Uterus (tissue), 2 donors: Measurements from ENCODE around the gene NIPAL1.

Experiments used
- POLR2A ChIP-seq, 2 donors: fragments of 450-650 bp; IDR thresholded peaks; one replicate each; pipeline ENCODE4 v1.6.1; 2016; ENCODE audit warnings: antibody characterized with exemption in 2 of 2, mild to moderate bottlenecking in 1 of 2, moderate library complexity in 1 of 2
- TF ChIP-seq, protein P1 (sequence below), 4 experiments: fragments of 200-600 bp in 2 of 4; fragments of 450-650 bp in 2 of 4; sonication (generic) in 2 of 4; IDR thresholded peaks; one replicate each; pipeline ENCODE4 v1.5.1; 2016 to 2019; ENCODE audit warnings: antibody characterized with exemption in 4 of 4, mild to moderate bottlenecking in 2 of 4, moderate library complexity in 1 of 4

DNA sequence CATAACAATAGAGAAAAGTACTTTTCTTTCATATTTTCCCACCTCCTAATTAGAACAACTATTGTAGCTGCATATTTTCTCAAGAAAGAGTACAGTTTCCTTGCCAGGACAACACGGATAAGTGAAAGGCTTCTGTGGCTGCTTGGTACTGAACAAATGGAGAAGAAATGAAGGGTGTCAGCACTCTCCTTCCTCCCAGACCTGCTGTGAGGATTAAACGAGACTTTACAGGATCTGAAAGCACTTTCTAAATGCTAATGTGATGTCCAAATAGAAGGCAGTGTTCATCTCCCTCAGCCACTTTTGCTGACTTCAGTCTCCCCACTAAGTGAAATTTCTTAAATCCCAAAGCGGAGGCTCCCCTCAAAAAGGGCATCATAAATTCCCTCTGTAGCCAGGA is 13.9 kb downstream of the NIPAL1 start:
- TF ChIP-seq, protein P1, sequence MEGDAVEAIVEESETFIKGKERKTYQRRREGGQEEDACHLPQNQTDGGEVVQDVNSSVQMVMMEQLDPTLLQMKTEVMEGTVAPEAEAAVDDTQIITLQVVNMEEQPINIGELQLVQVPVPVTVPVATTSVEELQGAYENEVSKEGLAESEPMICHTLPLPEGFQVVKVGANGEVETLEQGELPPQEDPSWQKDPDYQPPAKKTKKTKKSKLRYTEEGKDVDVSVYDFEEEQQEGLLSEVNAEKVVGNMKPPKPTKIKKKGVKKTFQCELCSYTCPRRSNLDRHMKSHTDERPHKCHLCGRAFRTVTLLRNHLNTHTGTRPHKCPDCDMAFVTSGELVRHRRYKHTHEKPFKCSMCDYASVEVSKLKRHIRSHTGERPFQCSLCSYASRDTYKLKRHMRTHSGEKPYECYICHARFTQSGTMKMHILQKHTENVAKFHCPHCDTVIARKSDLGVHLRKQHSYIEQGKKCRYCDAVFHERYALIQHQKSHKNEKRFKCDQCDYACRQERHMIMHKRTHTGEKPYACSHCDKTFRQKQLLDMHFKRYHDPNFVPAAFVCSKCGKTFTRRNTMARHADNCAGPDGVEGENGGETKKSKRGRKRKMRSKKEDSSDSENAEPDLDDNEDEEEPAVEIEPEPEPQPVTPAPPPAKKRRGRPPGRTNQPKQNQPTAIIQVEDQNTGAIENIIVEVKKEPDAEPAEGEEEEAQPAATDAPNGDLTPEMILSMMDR (IDR thresholded peaks at IDR 0.05), result no peak
- TF ChIP-seq POLR2A (IDR thresholded peaks at IDR 0.05), result no peak
